ENCODE measurements around the gene FBXL17.

Gene FBXL17

DNA sequence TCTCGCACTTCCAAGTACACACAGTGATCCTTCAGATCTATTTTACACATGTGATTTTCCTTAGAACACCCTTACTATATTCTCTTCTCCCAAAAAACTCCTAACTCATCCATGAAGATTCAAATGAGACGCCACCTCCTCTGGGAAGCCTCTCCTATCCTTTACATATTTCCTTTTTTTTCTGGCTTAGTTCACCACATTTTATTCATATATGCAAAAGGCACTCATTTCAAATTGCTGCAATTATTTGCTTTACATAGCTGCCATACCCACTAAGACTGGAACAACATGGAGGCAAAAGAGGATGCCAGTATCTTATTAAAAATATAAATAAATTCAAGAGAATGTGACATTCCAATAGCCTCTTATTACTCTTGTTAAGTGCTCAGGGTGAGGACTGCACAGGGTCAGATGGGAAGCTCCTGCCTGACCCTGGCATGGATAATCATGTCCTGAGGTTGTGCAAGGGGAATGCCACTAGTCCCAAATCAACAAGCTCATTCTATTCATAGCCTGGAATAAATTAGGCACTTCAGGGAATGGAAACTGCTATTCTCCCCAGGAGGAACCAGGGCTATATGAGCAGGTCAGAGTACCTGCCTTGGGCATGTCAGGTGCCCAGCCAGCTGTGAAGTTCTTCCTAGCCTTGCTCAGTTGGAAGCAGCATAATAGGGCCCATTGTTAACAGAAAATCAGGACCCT, 262.9 kb downstream of the FBXL17 start:
- TF ChIP-seq, protein P1, sequence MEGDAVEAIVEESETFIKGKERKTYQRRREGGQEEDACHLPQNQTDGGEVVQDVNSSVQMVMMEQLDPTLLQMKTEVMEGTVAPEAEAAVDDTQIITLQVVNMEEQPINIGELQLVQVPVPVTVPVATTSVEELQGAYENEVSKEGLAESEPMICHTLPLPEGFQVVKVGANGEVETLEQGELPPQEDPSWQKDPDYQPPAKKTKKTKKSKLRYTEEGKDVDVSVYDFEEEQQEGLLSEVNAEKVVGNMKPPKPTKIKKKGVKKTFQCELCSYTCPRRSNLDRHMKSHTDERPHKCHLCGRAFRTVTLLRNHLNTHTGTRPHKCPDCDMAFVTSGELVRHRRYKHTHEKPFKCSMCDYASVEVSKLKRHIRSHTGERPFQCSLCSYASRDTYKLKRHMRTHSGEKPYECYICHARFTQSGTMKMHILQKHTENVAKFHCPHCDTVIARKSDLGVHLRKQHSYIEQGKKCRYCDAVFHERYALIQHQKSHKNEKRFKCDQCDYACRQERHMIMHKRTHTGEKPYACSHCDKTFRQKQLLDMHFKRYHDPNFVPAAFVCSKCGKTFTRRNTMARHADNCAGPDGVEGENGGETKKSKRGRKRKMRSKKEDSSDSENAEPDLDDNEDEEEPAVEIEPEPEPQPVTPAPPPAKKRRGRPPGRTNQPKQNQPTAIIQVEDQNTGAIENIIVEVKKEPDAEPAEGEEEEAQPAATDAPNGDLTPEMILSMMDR (IDR thresholded peaks at IDR 0.05; ENCODE audit: low read depth, low read length): no peak

DNA sequence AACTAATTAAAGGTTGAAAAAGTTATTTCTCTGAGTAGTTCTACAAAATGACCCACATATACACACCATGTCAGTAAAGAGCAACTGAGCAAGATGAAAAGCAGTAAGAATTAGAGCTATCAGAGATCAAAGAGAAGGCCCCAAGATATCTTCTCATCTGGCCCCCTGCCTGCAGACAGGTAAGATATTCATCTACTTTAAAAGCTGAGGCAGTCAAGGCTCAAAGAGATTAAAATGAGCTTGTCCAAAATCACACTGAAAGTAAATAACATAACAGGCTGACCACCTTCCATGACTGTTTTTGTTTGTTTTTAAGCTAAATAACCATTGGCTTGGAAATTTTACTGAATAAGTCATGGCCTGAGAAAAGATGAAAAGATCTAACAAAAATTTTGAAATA, 266.2 kb downstream of the FBXL17 start:
- H3K4me3 ChIP-seq (ENCODE audit: low read depth, low read length): no peak overlapping the region
- TF ChIP-seq, protein P1 (IDR thresholded peaks at IDR 0.05; ENCODE audit: low read depth, low read length): no peak

More for the DNA sequence above, 262.9 kb downstream of the FBXL17 start:
- no peak overlapping the region for H3K4me3 ChIP-seq (ENCODE audit: low read depth, low read length)

DNA sequence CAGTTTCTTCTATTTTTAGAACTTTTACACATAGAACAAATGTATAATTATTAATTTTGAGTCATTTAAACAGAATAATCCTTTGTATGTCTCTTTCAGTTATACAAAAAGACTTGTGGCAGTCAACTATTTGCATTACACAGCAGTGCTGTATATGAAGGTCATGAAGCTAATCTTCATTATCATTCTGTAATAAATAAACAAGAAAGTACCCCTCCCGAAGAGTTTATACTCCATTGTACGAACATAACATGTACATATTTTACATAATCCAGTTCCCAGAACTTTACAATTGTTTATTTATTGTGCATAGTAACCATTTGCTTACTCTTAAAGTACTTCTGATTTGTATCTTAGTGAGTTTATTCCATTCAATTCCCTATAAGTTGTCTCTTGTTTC, 267.9 kb downstream of the FBXL17 start:
- TF ChIP-seq, protein P1 (IDR thresholded peaks at IDR 0.05; ENCODE audit: low read depth, low read length): no peak
- H3K4me3 ChIP-seq (ENCODE audit: low read depth, low read length): no peak overlapping the region

DNA sequence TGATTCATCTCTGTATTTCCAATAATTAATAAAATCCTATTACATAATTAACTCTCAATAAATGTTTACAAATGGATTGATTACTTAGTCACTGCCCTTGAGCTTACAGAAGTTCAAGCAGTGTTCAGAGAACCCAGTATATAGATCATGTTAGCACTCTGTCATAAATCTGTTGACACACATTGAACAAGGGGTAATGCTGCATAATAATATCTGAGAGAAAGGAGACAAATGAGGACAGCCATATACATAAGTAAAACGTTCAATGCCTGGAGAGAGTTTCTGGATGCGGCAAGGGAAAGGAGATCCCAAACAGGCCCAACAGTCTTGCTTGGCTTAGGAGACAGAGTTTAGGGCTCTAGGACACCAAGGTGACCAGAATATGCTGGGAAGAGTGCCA, 270.2 kb downstream of the FBXL17 start:
- no peak overlapping the region for H3K4me3 ChIP-seq (ENCODE audit: low read depth, low read length)
- TF ChIP-seq, protein P1 (IDR thresholded peaks at IDR 0.05; ENCODE audit: low read depth, low read length): no peak

DNA sequence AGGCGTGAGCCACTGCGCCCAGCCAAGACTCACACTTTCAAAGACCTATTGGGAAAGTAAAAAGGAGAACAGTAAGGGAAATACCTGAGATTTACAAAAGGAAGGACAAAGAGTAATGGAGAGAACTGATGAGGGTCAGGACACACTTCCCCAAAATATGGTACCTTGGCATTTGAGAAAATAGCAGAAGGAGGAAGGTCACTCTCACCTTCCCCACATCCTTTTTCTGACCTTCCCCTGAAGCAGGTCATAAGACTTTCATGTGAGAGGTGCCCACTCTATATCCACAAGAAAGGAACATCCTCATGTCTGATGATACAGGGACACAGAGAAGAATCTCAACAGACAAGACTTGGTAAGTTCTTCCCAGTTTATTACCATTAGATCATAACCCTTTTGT, 272.8 kb downstream of the FBXL17 start:
- H3K4me3 ChIP-seq (ENCODE audit: low read depth, low read length): no peak overlapping the region
- TF ChIP-seq, protein P1 (IDR thresholded peaks at IDR 0.05; ENCODE audit: low read depth, low read length): no peak

DNA sequence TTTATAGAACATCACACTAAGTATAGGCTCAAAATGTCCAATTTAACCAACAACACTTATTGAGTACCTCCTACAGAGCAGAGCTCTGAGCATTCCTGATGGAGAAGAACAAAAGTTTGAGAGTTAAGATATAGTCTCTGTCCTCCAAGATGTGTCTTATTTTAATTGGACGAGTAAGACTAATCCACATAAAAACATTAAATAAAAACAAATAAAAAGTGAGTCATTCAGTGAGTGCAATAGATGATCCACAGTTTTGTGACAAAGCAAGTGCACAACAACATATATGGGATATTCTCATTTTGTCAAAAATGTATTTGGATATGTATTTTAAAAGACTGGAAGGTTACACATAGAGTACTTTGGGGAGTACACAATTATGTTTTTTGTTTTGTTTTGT, 277.4 kb downstream of the FBXL17 start:
- H3K4me3 ChIP-seq (ENCODE audit: low read depth, low read length): no peak overlapping the region
- TF ChIP-seq, protein P1 (IDR thresholded peaks at IDR 0.05; ENCODE audit: low read depth, low read length): no peak

DNA sequence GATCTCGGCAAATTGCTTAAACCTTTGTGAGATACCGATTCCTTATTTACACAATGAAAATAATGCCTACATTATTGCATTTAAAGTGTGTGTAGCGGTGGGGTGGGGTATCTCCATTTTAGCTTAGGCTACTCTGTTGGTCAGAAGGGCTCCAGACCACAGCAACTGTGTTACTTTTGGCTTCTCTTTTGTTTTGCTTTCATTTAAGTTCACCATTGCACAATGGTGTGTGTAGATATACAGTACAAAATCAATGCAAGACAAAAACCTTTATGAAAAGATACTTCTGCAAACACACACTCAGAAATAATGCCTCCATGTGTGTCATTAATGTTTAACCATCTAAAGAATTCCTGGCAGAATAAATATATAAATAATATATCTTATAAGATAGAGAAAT, 279.4 kb downstream of the FBXL17 start:
- TF ChIP-seq, protein P1 (IDR thresholded peaks at IDR 0.05; ENCODE audit: low read depth, low read length): no peak

More for the DNA sequence above, 279.4 kb downstream of the FBXL17 start:
- no peak overlapping the region for H3K4me3 ChIP-seq (ENCODE audit: low read depth, low read length)

All from WI38 (cell line).